HG03045 (cell line): ENCODE measurements around the gene DISP2.

Experiments
- ATAC-seq: cut with Tn5 transposase; IDR thresholded peaks from one replicate; pipeline ENCODE4 v1.9.1; 2021; ENCODE audit warnings: mild to moderate bottlenecking, moderate library complexity; ENCODE audit not compliant: unreplicated experiment

DISP2 gene

GRCh38 chr15:40357723-40358470 is at the start of gene DISP2:
DISP2 (plus strand) TSS chr15:40358219; CDS start chr15:40358322, 103 bp downstream.
- peak; percentile 82 for ATAC-seq

- no peak for ATAC-seq
Observed at GRCh38 chr15:40309344-40309862, 48.6 kb upstream of the DISP2 start.

GRCh38 chr15:40310001-40310959 is 47.7 kb upstream of the DISP2 start:
- no peak for ATAC-seq

- ATAC-seq, result no peak
Observed at GRCh38 chr15:40310993-40311392, 47.0 kb upstream of the DISP2 start.

GRCh38 chr15:40312370-40313158 is 45.5 kb upstream of the DISP2 start:
- ATAC-seq, result no peak

- no peak for ATAC-seq
Observed at GRCh38 chr15:40313531-40314398, 44.3 kb upstream of the DISP2 start.

GRCh38 chr15:40314723-40315276 is 43.2 kb upstream of the DISP2 start:
- no peak for ATAC-seq

GRCh38 chr15:40316931-40317330 is 41.1 kb upstream of the DISP2 start:
- no peak for ATAC-seq

- ATAC-seq, result no peak
Observed at GRCh38 chr15:40317580-40317979, 40.4 kb upstream of the DISP2 start.

- ATAC-seq, result no peak
Observed at GRCh38 chr15:40320409-40320808, 37.6 kb upstream of the DISP2 start.

- ATAC-seq, result no peak
Observed at GRCh38 chr15:40320931-40321371, 37.1 kb upstream of the DISP2 start.

- ATAC-seq, result no peak
Observed at GRCh38 chr15:40322531-40323238, 35.3 kb upstream of the DISP2 start.

- ATAC-seq, result peak; percentile 88
Observed at GRCh38 chr15:40323239-40323952, 34.6 kb upstream of the DISP2 start, which contains the start of gene INAFM2. INAFM2 (plus strand) TSS chr15:40323692; CDS start chr15:40324056, 364 bp downstream.

GRCh38 chr15:40323953-40324937 is 33.8 kb upstream of the DISP2 start:
- ATAC-seq, result peak; percentile 24

GRCh38 chr15:40325188-40325587 is 32.8 kb upstream of the DISP2 start:
- no peak for ATAC-seq

GRCh38 chr15:40325700-40326099 is 32.3 kb upstream of the DISP2 start:
- no peak for ATAC-seq

- no peak for ATAC-seq
Observed at GRCh38 chr15:40327457-40327856, 30.6 kb upstream of the DISP2 start.
